Stomach (tissue), 4 donors: ENCODE results near the gene ITPR2.

Experiments
- CTCF ChIP-seq, 7 experiments: fragments of 450-650 bp in 4 of 7; fragments of 200-600 bp in 3 of 7; sonication (generic) in 3 of 7; IDR thresholded peaks; one replicate each; pipeline ENCODE4 v1.5.1; 2016 to 2019; ENCODE audit warnings: antibody characterized with exemption in 7 of 7, control low read depth in 2 of 7, mild to moderate bottlenecking in 1 of 7
- POLR2A ChIP-seq, 4 donors: fragments of 450-650 bp; IDR thresholded peaks; one replicate each; pipeline ENCODE4 v1.6.1; 2016; ENCODE audit warnings: antibody characterized with exemption in 4 of 4, control low read depth in 2 of 4, mild to moderate bottlenecking in 1 of 4, moderate library complexity in 1 of 4

GRCh38 chr12:26810330-26810729 lies 22.7 kb downstream of the ITPR2 start:
- TF ChIP-seq CTCF (IDR thresholded peaks at IDR 0.05) (no peak), POLR2A (IDR thresholded peaks at IDR 0.05) (no peak)
